Uterus (tissue), 4 donors: ENCODE results near the gene DLGAP5. TPM values are rescaled to one million over a fixed set of nuclear protein-coding genes. Genes with fewer than 3 reads are reported as not detected.

ENCODE experiments used
- DNase-seq, 2 donors: peaks; one replicate each; pipeline ENCODE4 v3.0.0-alpha.2; 2019 to 2020
- H3K27ac ChIP-seq, 2 donors: fragments of 200-600 bp; sonication (generic); 1 replicate in 1 of 2; 2 replicates in 1 of 2; pipeline ENCODE4 v1.5.1; 2016 to 2018
- H3K27me3 ChIP-seq, 2 donors: fragments of 200-600 bp; sonication (generic); one replicate each; pipeline ENCODE4 v1.5.1; 2018 to 2019; ENCODE audit warnings: control low read depth in 1 of 2
- H3K36me3 ChIP-seq, 2 donors: fragments of 200-600 bp; sonication (generic); one replicate each; pipeline ENCODE4 v1.5.1; 2019; ENCODE audit warnings: control low read depth in 1 of 2
- H3K4me1 ChIP-seq, 2 donors: fragments of 200-600 bp; sonication (generic); one replicate each; pipeline ENCODE4 v1.5.1; 2018 to 2019; ENCODE audit warnings: control low read depth in 1 of 2
- H3K4me3 ChIP-seq, 2 donors: fragments of 200-600 bp; sonication (generic); 1 replicate in 1 of 2; 2 replicates in 1 of 2; pipeline ENCODE4 v1.5.1; 2018 to 2019; ENCODE audit warnings: mild to moderate bottlenecking in 1 of 2
- H3K9me3 ChIP-seq, 2 donors: fragments of 200-600 bp; sonication (generic); one replicate each; pipeline ENCODE4 v1.5.1; 2019; ENCODE audit warnings: control low read depth in 1 of 2
- CTCF ChIP-seq, 4 experiments: fragments of 200-600 bp in 2 of 4; fragments of 450-650 bp in 2 of 4; sonication (generic) in 2 of 4; IDR thresholded peaks; one replicate each; pipeline ENCODE4 v1.5.1; 2016 to 2019; ENCODE audit warnings: antibody characterized with exemption in 4 of 4, mild to moderate bottlenecking in 2 of 4, moderate library complexity in 1 of 4
- POLR2A ChIP-seq, 2 donors: fragments of 450-650 bp; IDR thresholded peaks; one replicate each; pipeline ENCODE4 v1.6.1; 2016; ENCODE audit warnings: antibody characterized with exemption in 2 of 2, mild to moderate bottlenecking in 1 of 2, moderate library complexity in 1 of 2
- intact Hi-C: fragments of 100-400 bp; cut with DNase I; formaldehyde crosslinking; loops from one replicate; pipeline ENCODE4 v1.15.1; 2023; ENCODE audit warnings: low total_unique reads
- total RNA-seq, 4 donors: library from RNA; depleted of rRNA in 3 of 4; stranded (reverse); fragments of >200 nt in 3 of 4; gene quantifications; one replicate each; pipeline versions ENCODE4 v1.1.0 to v1.2.4, GENCODE V29; 2014 to 2023
- donor health status: DM: yes; HTN: yes; CAD: no.

DLGAP5 gene
- total RNA-seq, 4 donors from 2014 or later: 0.29 to 22.1 TPM; not detected in 2

- H3K4me3 ChIP-seq: no peak overlapping the region
- peaks cover 19 to 31% of the 10 kb centered on the region in 2 donors for H3K4me1 ChIP-seq
- intact Hi-C loops: no loop called here
- H3K27ac ChIP-seq: peak overlapping the region; percentile 96 to 98
- H3K9me3 ChIP-seq: no peaks in the 10 kb centered on the region
- DNase-seq: peak; percentile 78 to 85
- TF ChIP-seq POLR2A (IDR thresholded peaks at IDR 0.05): peak; percentile 35 to 36
- TF ChIP-seq CTCF (IDR thresholded peaks at IDR 0.05): peak in 1 of 4 experiments; percentile 15
- H3K36me3 ChIP-seq: no peaks in the 10 kb centered on the region
- H3K27me3 ChIP-seq: no peaks in the 10 kb centered on the region
Measured at GRCh38 chr14:55102141-55102621, 89.2 kb downstream of the DLGAP5 start.

- Histone ChIP-seq H3K27me3 (no peaks in the 10 kb centered on the region), H3K27ac (peak overlapping the region; percentile 96 to 98), H3K36me3 (no peaks in the 10 kb centered on the region), H3K4me3 (no peak overlapping the region), H3K9me3 (no peaks in the 10 kb centered on the region), H3K4me1 (peaks cover 19 to 31% of the 10 kb centered on the region in 2 donors)
- TF ChIP-seq POLR2A (IDR thresholded peaks at IDR 0.05) (no peak), CTCF (IDR thresholded peaks at IDR 0.05) (no peak)
- intact Hi-C loops: no loop called here
- no peak for DNase-seq
Measured at GRCh38 chr14:55101698-55102097, 89.7 kb downstream of the DLGAP5 start.

- TF ChIP-seq POLR2A (IDR thresholded peaks at IDR 0.05) (no peak), CTCF (IDR thresholded peaks at IDR 0.05) (no peak)
- Histone ChIP-seq H3K9me3 (no peaks in the 10 kb centered on the region), H3K36me3 (no peaks in the 10 kb centered on the region), H3K27me3 (no peaks in the 10 kb centered on the region), H3K4me3 (no peak overlapping the region), H3K27ac (peak overlapping the region; percentile 66 to 96), H3K4me1 (peaks cover 19 to 31% of the 10 kb centered on the region in 2 donors)
- DNase-seq: peak in 1 of 2 donors; percentile 27
- intact Hi-C loops: no loop called here
Measured at GRCh38 chr14:55099756-55100155, 91.6 kb downstream of the DLGAP5 start.

GRCh38 chr14:55098561-55098898 is 92.9 kb downstream of the DLGAP5 start:
- Histone ChIP-seq H3K4me1 (peaks cover 11 to 19% of the 10 kb centered on the region in 2 donors), H3K36me3 (no peaks in the 10 kb centered on the region)
- intact Hi-C loops: no loop called here

More at GRCh38 chr14:55098561-55098898, 92.9 kb downstream of the DLGAP5 start:
- no peaks in the 10 kb centered on the region for H3K9me3 ChIP-seq
- no peaks in the 10 kb centered on the region for H3K27me3 ChIP-seq
- TF ChIP-seq POLR2A (IDR thresholded peaks at IDR 0.05) (no peak), CTCF (IDR thresholded peaks at IDR 0.05) (no peak)
- H3K27ac ChIP-seq: peak overlapping the region; percentile 66 to 96
- H3K4me3 ChIP-seq: no peak overlapping the region
- DNase-seq: no peak

Other genes starting within 250 kb of the DLGAP5 start
- gene WDHD1, start 164.5 kb downstream of the DLGAP5 start, total RNA-seq: 10 to 100 TPM in 1 of 4 donors, 1 to 10 TPM in 2, under 1 TPM in 1; 0.51 to 20.0 (median 3.1) TPM
- 10 to 100 TPM; 10.2 to 36.4 (median 22.4) TPM for gene SOCS4, start 164.3 kb downstream of the DLGAP5 start, total RNA-seq
- gene MAPK1IP1L, start 139.9 kb downstream of the DLGAP5 start, total RNA-seq: 10 to 100 TPM in 3 of 4 donors, 1 to 10 TPM in 1; 8.5 to 88.7 (median 27.9) TPM
- gene LGALS3, start 62.3 kb downstream of the DLGAP5 start, total RNA-seq: 100 to 1,000 TPM in 3 of 4 donors, 10 to 100 TPM in 1; 71.9 to 486 (median 216) TPM
- gene FBXO34, start 79.8 kb upstream of the DLGAP5 start, total RNA-seq: 10 to 100 TPM; 15.9 to 47.4 (median 20.3) TPM
- gene ATG14, start 220.2 kb upstream of the DLGAP5 start, total RNA-seq: 10 to 100 TPM in 3 of 4 donors, 1 to 10 TPM in 1; 6.1 to 26.5 (median 13.0) TPM
- not detected for gene TBPL2, start 249.0 kb upstream of the DLGAP5 start, total RNA-seq